CD4-positive, alpha-beta memory T cell (primary cell): ENCODE measurements around the gene PSMA5. TPM values are rescaled to one million over a fixed set of nuclear protein-coding genes. Genes with fewer than 3 reads are reported as not detected.

ENCODE experiments used
- polyA plus RNA-seq, 2 donors: library from polyadenylated mRNA; unstranded; fragments of 300-500 nt; fragmentation: Illumina TruSeq; gene quantifications; one replicate each; pipeline ENCODE4 v1.2.3, GENCODE V29; 2021
- total RNA-seq, 2 experiments: library from RNA; stranded (reverse); gene quantifications; one replicate each; pipeline ENCODE4 v1.2.3, GENCODE V29; 2021

PSMA5 gene
- total and polyA plus RNA-seq, 4 experiments from 2014 or later = 87.7 to 122 (median 93.5) TPM

Other genes starting within 250 kb of the PSMA5 start
- gene SARS1, start 212.5 kb downstream of the PSMA5 start, total RNA-seq = 100 to 1,000 TPM; 178 to 190 TPM
- gene SARS1, start 212.5 kb downstream of the PSMA5 start, polyA plus RNA-seq = 100 to 1,000 TPM; 153 to 199 TPM
- gene CELSR2, start 176.9 kb downstream of the PSMA5 start, total RNA-seq = 1 to 10 TPM; 2.6 to 3.1 TPM
- under 1 TPM in 1 of 2 donors, not detected in 1; 0.52 TPM for gene CELSR2, start 176.9 kb downstream of the PSMA5 start, polyA plus RNA-seq
- gene PSRC1, start 143.3 kb downstream of the PSMA5 start, total RNA-seq = under 1 TPM; 0.17 to 0.28 TPM
- gene PSRC1, start 143.3 kb downstream of the PSMA5 start, polyA plus RNA-seq = under 1 TPM; 0.18 to 0.31 TPM
- gene MYBPHL, start 119.4 kb downstream of the PSMA5 start, total RNA-seq = not detected
- not detected for gene MYBPHL, start 119.4 kb downstream of the PSMA5 start, polyA plus RNA-seq
- under 1 TPM; 0.69 to 0.93 TPM for gene SORT1, start 28.5 kb downstream of the PSMA5 start, total RNA-seq
- not detected for gene SORT1, start 28.5 kb downstream of the PSMA5 start, polyA plus RNA-seq
- not detected for gene SYPL2, start 40.1 kb upstream of the PSMA5 start, total RNA-seq
- not detected for gene SYPL2, start 40.1 kb upstream of the PSMA5 start, polyA plus RNA-seq
- gene ATXN7L2, start 57.5 kb upstream of the PSMA5 start, total RNA-seq = 1 to 10 TPM; 7.4 to 9.0 TPM
- gene ATXN7L2, start 57.5 kb upstream of the PSMA5 start, polyA plus RNA-seq = 1 to 10 TPM; 1.9 to 6.9 TPM
- gene CYB561D1, start 67.6 kb upstream of the PSMA5 start, total RNA-seq = 10 to 100 TPM; 40.7 to 41.6 TPM
- 10 to 100 TPM; 13.6 to 17.1 TPM for gene CYB561D1, start 67.6 kb upstream of the PSMA5 start, polyA plus RNA-seq
- gene AMIGO1, start 83.3 kb upstream of the PSMA5 start, total RNA-seq = 10 to 100 TPM; 28.1 to 29.3 TPM
- gene AMIGO1, start 83.3 kb upstream of the PSMA5 start, polyA plus RNA-seq = 10 to 100 TPM in 1 of 2 donors, 1 to 10 TPM in 1; 6.4 to 19.8 TPM
- under 1 TPM in 1 of 2 experiments, not detected in 1; 0.53 TPM for gene GPR61, start 113.4 kb upstream of the PSMA5 start, total RNA-seq
- under 1 TPM; 0.35 to 0.84 TPM for gene GPR61, start 113.4 kb upstream of the PSMA5 start, polyA plus RNA-seq
- gene GNAI3, start 122.2 kb upstream of the PSMA5 start, total RNA-seq = 1 to 10 TPM; 7.7 to 8.1 TPM
- 10 to 100 TPM in 1 of 2 donors, 1 to 10 TPM in 1; 9.8 to 11.6 TPM for gene GNAI3, start 122.2 kb upstream of the PSMA5 start, polyA plus RNA-seq
- gene GNAT2, start 193.2 kb upstream of the PSMA5 start, total RNA-seq = not detected
- not detected for gene GNAT2, start 193.2 kb upstream of the PSMA5 start, polyA plus RNA-seq
- 10 to 100 TPM; 87.0 to 96.1 TPM for gene AMPD2, start 193.4 kb upstream of the PSMA5 start, total RNA-seq
- gene AMPD2, start 193.4 kb upstream of the PSMA5 start, polyA plus RNA-seq = 10 to 100 TPM; 43.8 to 56.2 TPM
- gene GSTM4, start 229.7 kb upstream of the PSMA5 start, total RNA-seq = 10 to 100 TPM; 12.6 to 14.2 TPM
- 10 to 100 TPM in 1 of 2 donors, 1 to 10 TPM in 1; 1.7 to 10.4 TPM for gene GSTM4, start 229.7 kb upstream of the PSMA5 start, polyA plus RNA-seq
- 10 to 100 TPM; 30.9 to 31.4 TPM for gene GSTM2, start 241.6 kb upstream of the PSMA5 start, total RNA-seq
- gene GSTM2, start 241.6 kb upstream of the PSMA5 start, polyA plus RNA-seq = 10 to 100 TPM; 11.8 to 14.0 TPM